Measurements from ENCODE around the gene CHMP6. TPM values are rescaled to one million over a fixed set of nuclear protein-coding genes. Genes with fewer than 3 reads are reported as not detected.
A peak's percentile ranks its signal among the peaks of the same experiment; 100 is the strongest.

Gene CHMP6
- total RNA-seq, 1 experiment from 2014 or later: 22.0 TPM

DNA sequence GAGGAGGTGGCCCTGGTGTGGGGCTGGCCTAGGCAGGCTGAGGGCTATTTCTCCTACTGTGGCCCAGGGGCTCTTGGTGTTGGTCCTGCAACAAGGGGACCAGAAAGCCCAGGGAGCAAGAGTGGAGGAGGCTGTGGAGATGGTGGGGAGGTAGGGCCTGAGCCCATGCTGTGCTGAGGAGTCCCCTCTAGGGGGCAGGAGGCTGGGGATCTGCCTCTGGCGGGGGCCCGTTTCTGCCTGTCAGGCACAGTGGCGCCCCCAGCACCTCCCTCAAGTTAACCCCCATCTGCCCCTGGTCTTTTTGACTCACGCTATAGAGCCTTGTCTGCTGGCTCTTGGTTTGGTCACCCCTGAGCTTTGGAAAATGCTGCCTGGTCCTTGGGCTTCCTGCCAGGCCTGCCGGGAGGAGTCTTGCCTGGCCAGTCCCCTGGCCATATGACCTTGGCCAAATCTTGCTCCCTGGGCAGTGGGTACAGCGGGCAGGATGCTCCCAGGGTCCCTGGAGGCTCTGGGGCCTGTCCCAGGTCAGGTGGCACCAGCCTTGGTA is 49.2 kb downstream of the CHMP6 start:
- no peaks in the 10 kb centered on the region for H3K9me3 ChIP-seq (ENCODE audit: control insufficient read depth in 1 of 2, insufficient read depth in 1 of 2, low read depth in 1 of 2, low read length in 2 of 2)
- no peaks in the 10 kb centered on the region for H3K9me2 ChIP-seq (ENCODE audit: insufficient read depth)
- H3K27me3 ChIP-seq (ENCODE audit: insufficient read depth, low read length): no peaks in the 10 kb centered on the region
- ChIA-PET RAD21 (ENCODE audit: low non-redundant PET in 1 of 2, low total read pairs in 2 of 2, uncharacterized antibody in 2 of 2, unreplicated experiment in 2 of 2) (no interaction called here), POLR2A (interaction anchor here (2.0 kb wide), 1 partner anchor 9 kb away, joined by 6 read pairs; no protein-coding TSS in a partner anchor), CTCF (interaction anchor here (0.5 to 1.7 kb wide), 5 partner anchors 8 to 58 kb away, joined by 3 to 6 read pairs (median 4); no protein-coding TSS in a partner anchor)
- TF ChIP-seq, protein P1, sequence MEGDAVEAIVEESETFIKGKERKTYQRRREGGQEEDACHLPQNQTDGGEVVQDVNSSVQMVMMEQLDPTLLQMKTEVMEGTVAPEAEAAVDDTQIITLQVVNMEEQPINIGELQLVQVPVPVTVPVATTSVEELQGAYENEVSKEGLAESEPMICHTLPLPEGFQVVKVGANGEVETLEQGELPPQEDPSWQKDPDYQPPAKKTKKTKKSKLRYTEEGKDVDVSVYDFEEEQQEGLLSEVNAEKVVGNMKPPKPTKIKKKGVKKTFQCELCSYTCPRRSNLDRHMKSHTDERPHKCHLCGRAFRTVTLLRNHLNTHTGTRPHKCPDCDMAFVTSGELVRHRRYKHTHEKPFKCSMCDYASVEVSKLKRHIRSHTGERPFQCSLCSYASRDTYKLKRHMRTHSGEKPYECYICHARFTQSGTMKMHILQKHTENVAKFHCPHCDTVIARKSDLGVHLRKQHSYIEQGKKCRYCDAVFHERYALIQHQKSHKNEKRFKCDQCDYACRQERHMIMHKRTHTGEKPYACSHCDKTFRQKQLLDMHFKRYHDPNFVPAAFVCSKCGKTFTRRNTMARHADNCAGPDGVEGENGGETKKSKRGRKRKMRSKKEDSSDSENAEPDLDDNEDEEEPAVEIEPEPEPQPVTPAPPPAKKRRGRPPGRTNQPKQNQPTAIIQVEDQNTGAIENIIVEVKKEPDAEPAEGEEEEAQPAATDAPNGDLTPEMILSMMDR (IDR thresholded peaks at IDR 0.05 in 2 of 3, conservative IDR thresholded peaks at IDR 0.05 in 1 of 3; ENCODE audit: borderline replicate concordance in 1 of 3, insufficient read depth in 1 of 3, low read depth in 2 of 3, low read length in 2 of 3): peak in 2 of 3 experiments; percentile 93 to 96; a peak in 4 of 6 replicates
- no peak for TF ChIP-seq YY1 (IDR thresholded peaks at IDR 0.05; ENCODE audit: extremely low read depth, insufficient replicate concordance, low read depth, low read length)
- no peak for TF ChIP-seq POLR2A (IDR thresholded peaks at IDR 0.05; ENCODE audit: borderline replicate concordance, extremely low read depth, insufficient read depth, insufficient read length)
- TF ChIP-seq CBX3 (IDR thresholded peaks at IDR 0.05; ENCODE audit: low read depth): no peak
- TF ChIP-seq SP1 (IDR thresholded peaks at IDR 0.05; ENCODE audit: low read depth): no peak
- peak overlapping the region; percentile 64 for H3K9ac ChIP-seq (ENCODE audit: low read length)
- H4K20me1 ChIP-seq (ENCODE audit: insufficient read depth): peaks cover 15% of the 10 kb centered on the region; the same call in 1 of the 2 replicates
- peaks cover 100% of the 10 kb centered on the region in 2 experiments for H3K4me1 ChIP-seq (ENCODE audit: control insufficient read depth in 1 of 2, insufficient read depth in 2 of 2, low read length in 2 of 2)
- DNase-seq (ENCODE audit: low read depth, low spot score) (no peak), ATAC-seq (peak; percentile 57)
- intact Hi-C loops (cut with micrococcal nuclease): no loop called here
- H2AFZ ChIP-seq (ENCODE audit: low read depth, low read length, poor library complexity, severe bottlenecking): no peak overlapping the region
- peak overlapping the region; percentile 23 to 50 for H3K4me3 ChIP-seq (replicated peaks in 1 of 2; ENCODE audit: low read depth in 1 of 2, low read length in 2 of 2)
- peak overlapping the region; percentile 94 for H3K27ac ChIP-seq (ENCODE audit: low read depth, low read length)
- H3K36me3 ChIP-seq (ENCODE audit: control insufficient read depth in 1 of 2, insufficient read depth in 2 of 2, low read length in 2 of 2): peaks cover 3 to 38% of the 10 kb centered on the region in 2 experiments; a peak in 1 of 4 replicates
- H3K4me2 ChIP-seq (ENCODE audit: low read length): peak overlapping the region; percentile 72
- BruUV-seq (replicated peaks): no TSS peak
- peaks cover 100% of the 10 kb centered on the region for H3K79me2 ChIP-seq (ENCODE audit: insufficient read depth, low read length)

DNA sequence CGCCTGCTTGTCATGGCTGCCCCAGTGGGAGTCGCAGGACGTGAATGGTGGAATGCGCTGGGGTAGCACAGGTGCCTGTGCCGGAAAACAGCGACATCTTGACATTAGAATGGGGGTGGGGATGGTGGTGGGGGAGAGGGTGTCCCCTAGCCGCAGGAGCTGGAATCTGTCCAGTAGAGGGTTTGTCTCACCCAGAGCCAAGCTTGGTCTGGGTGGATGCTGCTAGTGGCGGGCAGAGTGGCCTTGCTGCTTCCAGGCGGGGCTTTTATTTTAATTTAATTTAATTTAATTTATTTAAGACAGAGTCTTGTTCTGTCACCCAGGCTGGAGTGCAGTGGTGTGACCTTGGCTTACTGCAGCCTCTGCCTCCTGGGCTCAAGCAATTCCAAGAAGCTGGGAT is 51.0 kb downstream of the CHMP6 start:
- H3K9me3 ChIP-seq (ENCODE audit: control insufficient read depth in 1 of 2, insufficient read depth in 1 of 2, low read depth in 1 of 2, low read length in 2 of 2): no peaks in the 10 kb centered on the region
- intact Hi-C loops (cut with micrococcal nuclease): no loop called here
- ATAC-seq (no peak), DNase-seq (ENCODE audit: low read depth, low spot score) (no peak)
- 0 out of 4 replicates have a peak overlapping the region, but pooled peaks of 1 of the 2 experiments have one; percentile 53 for H3K4me3 ChIP-seq (replicated peaks in 1 of 2; ENCODE audit: low read depth in 1 of 2, low read length in 2 of 2)
- no peaks in the 10 kb centered on the region for H3K9me2 ChIP-seq (ENCODE audit: insufficient read depth)
- peaks cover 0 to 30% of the 10 kb centered on the region in 2 experiments; a peak in 1 of 4 replicates for H3K36me3 ChIP-seq (ENCODE audit: control insufficient read depth in 1 of 2, insufficient read depth in 2 of 2, low read length in 2 of 2)
- ChIA-PET RAD21 (ENCODE audit: low non-redundant PET in 1 of 2, low total read pairs in 2 of 2, uncharacterized antibody in 2 of 2, unreplicated experiment in 2 of 2) (no interaction called here), CTCF (interaction anchor here (0.7 to 1.3 kb wide), 2 partner anchors 8 to 55 kb away, joined by 3 to 8 read pairs; no protein-coding TSS in a partner anchor), POLR2A (no interaction called here)
- H3K4me2 ChIP-seq (ENCODE audit: low read length): peak overlapping the region; percentile 72
- H3K79me2 ChIP-seq (ENCODE audit: insufficient read depth, low read length): peaks cover 100% of the 10 kb centered on the region
- no peak overlapping the region for H2AFZ ChIP-seq (ENCODE audit: low read depth, low read length, poor library complexity, severe bottlenecking)
- TF ChIP-seq POLR2AphosphoS5 (IDR thresholded peaks at IDR 0.05; ENCODE audit: low read depth, low read length) (no peak), TCF7L2 (IDR thresholded peaks at IDR 0.05; ENCODE audit: borderline replicate concordance, extremely low read depth, insufficient read depth, insufficient read length) (no peak), EGR1 (IDR thresholded peaks at IDR 0.05; ENCODE audit: low read depth) (no peak), RAD21 (IDR thresholded peaks at IDR 0.05; ENCODE audit: low read depth) (no peak), EZH2phosphoT487 (IDR thresholded peaks at IDR 0.05; ENCODE audit: borderline replicate concordance) (no peak), YY1 (IDR thresholded peaks at IDR 0.05; ENCODE audit: extremely low read depth, insufficient replicate concordance, low read depth, low read length) (no peak), FOSL1 (IDR thresholded peaks at IDR 0.05; ENCODE audit: low read depth) (no peak)
- TF ChIP-seq, protein P2, sequence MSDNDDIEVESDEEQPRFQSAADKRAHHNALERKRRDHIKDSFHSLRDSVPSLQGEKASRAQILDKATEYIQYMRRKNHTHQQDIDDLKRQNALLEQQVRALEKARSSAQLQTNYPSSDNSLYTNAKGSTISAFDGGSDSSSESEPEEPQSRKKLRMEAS (IDR thresholded peaks at IDR 0.05): no peak
- peaks cover 15% of the 10 kb centered on the region; the same call in 1 of the 2 replicates for H4K20me1 ChIP-seq (ENCODE audit: insufficient read depth)
- H3K27ac ChIP-seq (ENCODE audit: low read depth, low read length): peak overlapping the region; percentile 94
- no peaks in the 10 kb centered on the region for H3K27me3 ChIP-seq (ENCODE audit: insufficient read depth, low read length)
- peaks cover 96 to 100% of the 10 kb centered on the region in 2 experiments for H3K4me1 ChIP-seq (ENCODE audit: control insufficient read depth in 1 of 2, insufficient read depth in 2 of 2, low read length in 2 of 2)
- BruUV-seq (replicated peaks): no TSS peak
- H3K9ac ChIP-seq (ENCODE audit: low read length): peak overlapping the region; percentile 71
